Measurements from ENCODE around the gene ARHGAP15. TPM values are rescaled to one million over a fixed set of nuclear protein-coding genes. Genes with fewer than 3 reads are reported as not detected.

The ARHGAP15 gene
- total RNA-seq, 2 donors from 2014 or later = 0.41 to 4.3 TPM

DNA sequence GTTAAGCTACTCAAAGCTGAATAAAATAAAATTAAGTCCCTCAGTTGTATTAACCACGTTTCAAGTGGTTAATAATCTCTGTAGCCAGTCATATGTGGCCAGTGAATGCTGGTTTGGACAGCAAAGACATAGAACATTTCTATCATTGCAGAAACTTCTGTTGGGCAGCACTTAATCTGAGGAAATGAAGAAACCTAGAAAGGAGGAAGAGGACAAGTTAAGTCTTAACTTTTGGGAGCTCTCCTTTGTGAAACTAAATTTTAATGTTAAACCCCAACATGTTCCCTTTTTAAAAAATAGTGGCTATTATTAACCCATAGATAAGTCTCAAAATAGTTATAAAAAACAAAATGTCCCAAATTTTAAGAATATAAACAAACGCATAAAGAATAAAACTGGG lies 421.3 kb downstream of the ARHGAP15 start:
- intact Hi-C loops (cut with DNase I) = no loop called here
- H3K36me3 ChIP-seq = no peaks in the 10 kb centered on the region
- no peak for DNase-seq (ENCODE audit: low spot score)
- 94% methylated on average over 2 of the region's 2 CpGs for WGBS
- no peaks in the 10 kb centered on the region for H3K27me3 ChIP-seq (replicated peaks; ENCODE audit: insufficient read depth)
- TF ChIP-seq POLR2A (IDR thresholded peaks at IDR 0.05) (no peak), POLR2AphosphoS5 (IDR thresholded peaks at IDR 0.05) (no peak)
- TF ChIP-seq, protein P1, sequence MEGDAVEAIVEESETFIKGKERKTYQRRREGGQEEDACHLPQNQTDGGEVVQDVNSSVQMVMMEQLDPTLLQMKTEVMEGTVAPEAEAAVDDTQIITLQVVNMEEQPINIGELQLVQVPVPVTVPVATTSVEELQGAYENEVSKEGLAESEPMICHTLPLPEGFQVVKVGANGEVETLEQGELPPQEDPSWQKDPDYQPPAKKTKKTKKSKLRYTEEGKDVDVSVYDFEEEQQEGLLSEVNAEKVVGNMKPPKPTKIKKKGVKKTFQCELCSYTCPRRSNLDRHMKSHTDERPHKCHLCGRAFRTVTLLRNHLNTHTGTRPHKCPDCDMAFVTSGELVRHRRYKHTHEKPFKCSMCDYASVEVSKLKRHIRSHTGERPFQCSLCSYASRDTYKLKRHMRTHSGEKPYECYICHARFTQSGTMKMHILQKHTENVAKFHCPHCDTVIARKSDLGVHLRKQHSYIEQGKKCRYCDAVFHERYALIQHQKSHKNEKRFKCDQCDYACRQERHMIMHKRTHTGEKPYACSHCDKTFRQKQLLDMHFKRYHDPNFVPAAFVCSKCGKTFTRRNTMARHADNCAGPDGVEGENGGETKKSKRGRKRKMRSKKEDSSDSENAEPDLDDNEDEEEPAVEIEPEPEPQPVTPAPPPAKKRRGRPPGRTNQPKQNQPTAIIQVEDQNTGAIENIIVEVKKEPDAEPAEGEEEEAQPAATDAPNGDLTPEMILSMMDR (IDR thresholded peaks at IDR 0.05) = no peak
- no peak overlapping the region for H3K4me3 ChIP-seq
- H3K9me3 ChIP-seq = no peaks in the 10 kb centered on the region
- H3K27ac ChIP-seq = no peak overlapping the region
- no peaks in the 10 kb centered on the region for H3K4me1 ChIP-seq (replicated peaks)

DNA sequence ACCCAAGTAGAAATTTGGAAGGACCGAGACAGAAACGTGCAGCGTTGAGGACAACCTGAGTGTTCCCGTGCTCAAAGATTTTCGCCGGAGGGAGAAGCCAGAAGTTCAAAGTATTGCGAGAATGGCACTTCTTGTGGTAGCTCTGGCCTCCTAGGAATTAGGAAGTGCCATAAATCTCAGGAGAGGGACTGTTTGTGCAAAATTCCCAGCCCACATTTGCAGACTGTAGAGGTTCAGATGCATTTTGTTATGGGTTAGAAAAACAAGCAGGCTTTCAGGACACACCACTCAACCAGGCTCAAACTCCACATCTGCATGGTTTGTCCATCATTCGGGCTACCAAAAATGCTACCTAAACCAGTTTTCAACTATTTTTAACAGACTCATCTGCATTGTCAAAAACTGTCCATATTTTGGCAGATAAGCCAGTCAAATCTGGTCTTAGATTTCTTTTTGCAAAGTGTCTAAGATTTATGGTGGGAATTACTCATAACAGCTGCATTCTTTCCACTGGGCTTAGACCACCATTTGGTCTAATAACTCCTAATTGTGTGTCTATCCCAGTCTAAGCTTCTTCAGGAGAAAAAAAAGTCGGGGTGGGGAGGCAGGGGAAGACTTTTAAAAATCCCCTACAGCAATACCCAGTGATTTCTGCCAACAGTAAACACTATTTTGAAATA lies 422.9 kb downstream of the ARHGAP15 start:
- DNase-seq (ENCODE audit: low spot score) = no peak
- intact Hi-C loops (cut with DNase I) = no loop called here
- TF ChIP-seq, protein P1 (IDR thresholded peaks at IDR 0.05) = no peak
- TF ChIP-seq POLR2A (IDR thresholded peaks at IDR 0.05) = no peak
- no peak for TF ChIP-seq POLR2AphosphoS5 (IDR thresholded peaks at IDR 0.05)
- Histone ChIP-seq H3K36me3 (no peaks in the 10 kb centered on the region), H3K4me1 (replicated peaks) (no peaks in the 10 kb centered on the region), H3K9me3 (no peaks in the 10 kb centered on the region), H3K27ac (no peak overlapping the region), H3K27me3 (replicated peaks; ENCODE audit: insufficient read depth) (no peaks in the 10 kb centered on the region), H3K4me3 (no peak overlapping the region)
- WGBS = 70% methylated on average over 9 of the region's 9 CpGs

DNA sequence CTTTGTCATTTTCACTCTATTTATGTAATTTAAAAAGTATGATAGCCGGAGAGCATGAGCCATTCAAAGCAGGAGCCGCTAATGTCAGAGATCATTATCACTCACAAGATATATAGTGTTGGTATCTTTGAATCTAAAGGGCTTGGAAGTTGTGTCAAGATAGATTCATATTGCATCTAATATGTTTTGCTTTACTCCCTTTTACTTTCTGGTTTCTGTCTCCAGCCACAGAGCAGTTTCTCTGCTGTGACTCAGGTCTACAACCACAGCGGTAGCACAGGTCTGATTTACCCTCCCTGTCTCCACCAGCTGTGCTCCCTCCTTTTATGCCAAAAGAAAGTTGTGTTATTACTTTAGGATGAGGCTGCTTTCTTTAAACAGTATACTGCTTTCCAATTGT lies 424.0 kb downstream of the ARHGAP15 start:
- no peaks in the 10 kb centered on the region for H3K4me1 ChIP-seq (replicated peaks)
- no peak for DNase-seq (ENCODE audit: low spot score)
- no peaks in the 10 kb centered on the region for H3K9me3 ChIP-seq
- no peak overlapping the region for H3K4me3 ChIP-seq
- TF ChIP-seq POLR2AphosphoS5 (IDR thresholded peaks at IDR 0.05) = no peak
- no peak for TF ChIP-seq POLR2A (IDR thresholded peaks at IDR 0.05)
- TF ChIP-seq, protein P1 (IDR thresholded peaks at IDR 0.05) = no peak
- no peaks in the 10 kb centered on the region for H3K36me3 ChIP-seq
- H3K27ac ChIP-seq = no peak overlapping the region
- intact Hi-C loops (cut with DNase I) = no loop called here
- 76% methylated on average over 3 of the region's 3 CpGs for WGBS
- no peaks in the 10 kb centered on the region for H3K27me3 ChIP-seq (replicated peaks; ENCODE audit: insufficient read depth)

DNA sequence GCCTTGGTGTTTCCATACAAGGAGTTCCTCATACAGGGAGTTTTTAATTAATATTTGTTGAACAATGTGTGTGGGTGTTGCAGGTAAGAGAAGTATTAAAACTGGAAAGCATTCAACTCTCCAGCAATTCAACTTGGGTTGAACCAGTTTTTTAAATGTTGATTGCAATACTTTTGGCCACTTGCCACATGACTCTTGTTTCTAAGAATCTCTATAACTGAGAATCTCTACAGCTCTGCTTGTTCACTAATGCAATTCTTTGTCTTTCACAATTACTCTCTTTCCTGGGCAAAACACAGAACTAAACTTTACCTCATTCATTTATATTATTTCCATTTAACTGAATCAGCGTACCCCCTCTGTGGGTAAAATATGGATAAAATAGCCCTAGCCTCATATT lies 429.4 kb downstream of the ARHGAP15 start:
- Histone ChIP-seq H3K4me3 (no peak overlapping the region), H3K9me3 (no peaks in the 10 kb centered on the region), H3K27ac (no peak overlapping the region), H3K36me3 (no peaks in the 10 kb centered on the region), H3K27me3 (replicated peaks; ENCODE audit: insufficient read depth) (no peaks in the 10 kb centered on the region), H3K4me1 (replicated peaks) (no peaks in the 10 kb centered on the region)
- 94% methylated on average over 1 of the region's 1 CpG for WGBS
- DNase-seq (ENCODE audit: low spot score) = no peak
- intact Hi-C loops (cut with DNase I) = no loop called here
- TF ChIP-seq, protein P1 (IDR thresholded peaks at IDR 0.05) = no peak
- TF ChIP-seq POLR2A (IDR thresholded peaks at IDR 0.05) (no peak), POLR2AphosphoS5 (IDR thresholded peaks at IDR 0.05) (no peak)

DNA sequence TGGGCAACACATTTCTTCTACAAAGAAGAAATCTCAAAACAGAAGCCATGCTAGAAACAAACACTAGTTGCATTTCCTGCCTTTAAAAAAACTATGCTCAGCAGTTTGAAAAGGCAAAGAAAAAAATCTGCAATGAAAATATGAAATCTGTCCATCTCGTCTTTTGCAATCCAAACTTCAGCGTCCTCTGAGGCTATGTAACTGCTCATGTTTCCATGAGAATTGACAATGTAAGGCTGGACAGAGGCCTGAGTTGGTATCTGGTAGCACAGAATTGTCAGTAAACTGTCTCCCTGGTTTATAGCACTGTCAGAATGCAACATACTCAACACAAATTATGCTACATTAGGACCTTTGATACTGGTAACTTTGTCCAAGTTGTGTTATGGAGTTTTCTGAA lies 429.9 kb downstream of the ARHGAP15 start:
- TF ChIP-seq, protein P1 (IDR thresholded peaks at IDR 0.05) = no peak
- TF ChIP-seq POLR2AphosphoS5 (IDR thresholded peaks at IDR 0.05) = no peak
- no peak for TF ChIP-seq POLR2A (IDR thresholded peaks at IDR 0.05)
- Histone ChIP-seq H3K27ac (no peak overlapping the region), H3K9me3 (no peaks in the 10 kb centered on the region), H3K4me1 (replicated peaks) (no peaks in the 10 kb centered on the region), H3K36me3 (no peaks in the 10 kb centered on the region), H3K27me3 (replicated peaks; ENCODE audit: insufficient read depth) (no peaks in the 10 kb centered on the region), H3K4me3 (no peak overlapping the region)
- DNase-seq (ENCODE audit: low spot score) = no peak
- intact Hi-C loops (cut with DNase I) = no loop called here
- WGBS = 71% methylated on average over 2 of the region's 2 CpGs
